Spinal cord (tissue), 10 donors: ENCODE results near the gene ABTB2. TPM values are rescaled to one million over a fixed set of nuclear protein-coding genes. Genes with fewer than 3 reads are reported as not detected.
"Not testable (repeated sequence)": the region's sequence is repeated elsewhere in the genome, so short reads cannot be mapped to it uniquely, and the experiment has no call there.

Source experiments
- DNase-seq, 6 donors: peaks; one replicate each; pipeline versions ENCODE4 v3.0.0 to v3.0.0-alpha.2; 2013 to 2015; ENCODE audit warnings: low spot score in 6 of 6, low read depth in 4 of 6
- H3K27ac ChIP-seq: one replicate; pipeline ENCODE4 v1.5.1; 2013; ENCODE audit warnings: low read depth, low read length, control low read depth
- H3K27me3 ChIP-seq: one replicate; pipeline ENCODE4 v1.6.1; 2013; ENCODE audit warnings: low read length; ENCODE audit not compliant: control insufficient read depth, insufficient read depth
- H3K36me3 ChIP-seq: one replicate; pipeline ENCODE4 v1.6.1; 2013; ENCODE audit warnings: low read length; ENCODE audit not compliant: control insufficient read depth, insufficient read depth
- H3K4me1 ChIP-seq: one replicate; pipeline ENCODE4 v1.6.1; 2013; ENCODE audit warnings: low read length; ENCODE audit not compliant: control insufficient read depth, insufficient read depth
- H3K4me3 ChIP-seq: one replicate; pipeline ENCODE4 v1.5.1; 2013; ENCODE audit warnings: low read depth, low read length, control low read depth
- H3K9me3 ChIP-seq: one replicate; pipeline ENCODE4 v1.6.1; 2013; ENCODE audit warnings: low read length; ENCODE audit not compliant: control insufficient read depth, insufficient read depth
- WGBS: methylation state at CpG from one replicate; pipeline ENCODE4 v1.1.5; 2013; ENCODE audit warnings: missing lambda C conversion rate; ENCODE audit not compliant: insufficient coverage; 5-methylcytosine and 5-hydroxymethylcytosine counted together
- polyA plus RNA-seq, 2 donors: library from polyadenylated mRNA; unstranded; fragments of 120-200 nt; gene quantifications; one replicate each; pipeline ENCODE4 v1.2.1, GENCODE V29; 2013; ENCODE audit not compliant: insufficient read length in 2 of 2
- total RNA-seq, 2 donors: library from RNA; depleted of rRNA in 1 of 2; stranded (reverse); fragments of 120-200 nt in 1 of 2; fragments of >200 nt in 1 of 2; gene quantifications; one replicate each; pipeline versions ENCODE4 v1.2.3 to v1.2.4, GENCODE V29; 2013 to 2014
- donor health status: healthy.

Gene ABTB2
- total and polyA plus RNA-seq, 4 donors: 4.0 to 16.8 (median 9.4) TPM

DNA sequence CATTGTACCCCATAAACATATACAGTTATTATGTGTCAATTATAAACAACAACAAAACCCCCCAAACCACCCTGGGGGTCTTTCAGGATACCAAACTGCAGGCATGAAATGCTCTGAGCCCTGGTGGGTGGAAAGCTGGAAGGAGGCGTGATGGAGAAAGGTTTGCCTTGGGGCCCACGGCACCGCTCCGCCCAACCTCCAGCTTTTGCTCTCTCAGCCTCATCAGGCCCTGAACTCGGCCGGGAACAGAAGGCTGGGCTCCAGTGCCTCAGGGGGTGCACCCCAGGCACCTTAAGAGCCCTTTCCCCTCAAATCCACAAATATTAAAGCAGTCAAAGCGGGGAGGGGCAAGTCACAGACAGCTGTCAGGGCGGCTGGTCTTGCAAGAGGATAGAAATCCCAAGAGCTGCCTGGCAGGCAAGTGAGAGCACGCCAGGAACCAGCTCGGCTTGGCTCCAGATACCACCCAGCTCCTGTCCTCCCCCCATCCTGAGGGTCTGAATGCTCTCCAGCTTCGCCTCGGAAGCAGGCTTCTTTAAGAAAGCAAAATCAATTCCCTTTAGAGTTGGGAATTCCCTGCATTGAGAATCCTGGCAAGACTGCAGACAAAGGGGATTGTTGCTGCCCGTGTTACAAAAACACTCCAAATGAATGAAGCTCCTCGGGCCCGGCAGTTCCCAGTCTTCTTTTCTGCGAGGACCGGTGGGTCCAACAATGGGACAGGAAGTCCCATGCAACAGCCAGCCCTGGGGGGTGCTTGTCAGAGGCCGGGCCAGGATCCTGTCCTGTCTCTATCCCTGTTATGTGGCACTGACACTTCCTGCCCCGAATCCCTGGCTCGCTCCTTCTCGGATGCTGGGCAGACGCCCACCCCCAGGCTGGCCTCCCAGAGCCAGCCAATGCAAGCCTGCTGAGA is 171.6 kb downstream of the ABTB2 start:
- H3K27me3 ChIP-seq: no peaks in the 10 kb centered on the region
- no peak overlapping the region for H3K4me3 ChIP-seq
- H3K9me3 ChIP-seq: no peaks in the 10 kb centered on the region
- H3K36me3 ChIP-seq: peaks cover 4% of the 10 kb centered on the region
- 26% methylated on average over 22 of the region's 22 CpGs for WGBS
- peak in 5 of 6 donors; percentile 28 to 90 (median 57) for DNase-seq
- peak overlapping the region; percentile 10 for H3K27ac ChIP-seq
- peaks cover 53% of the 10 kb centered on the region for H3K4me1 ChIP-seq

DNA sequence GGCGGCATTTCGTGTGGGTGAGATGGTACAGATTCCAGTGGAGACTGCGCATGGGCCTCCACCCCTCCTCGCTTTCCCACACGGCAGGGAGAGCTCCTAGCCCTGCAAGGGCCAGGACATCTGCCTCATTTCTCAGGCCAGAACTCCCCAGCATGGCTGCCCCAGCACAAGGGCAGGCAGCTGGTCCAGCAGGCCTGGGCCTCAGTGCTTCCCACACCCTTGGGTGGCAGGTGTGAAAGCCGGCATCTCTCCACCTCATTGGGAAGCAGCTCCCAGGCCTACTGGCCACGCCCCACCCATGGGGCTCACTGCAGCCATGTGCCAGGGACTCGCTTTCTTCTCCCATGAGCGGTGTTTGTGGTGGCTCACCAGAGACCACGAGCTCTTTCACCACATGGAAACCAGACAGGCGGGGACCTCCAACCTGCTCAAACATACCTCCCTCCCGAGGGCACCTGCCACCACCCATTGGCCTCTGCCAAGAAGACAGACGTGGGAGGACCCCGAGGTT is 173.2 kb downstream of the ABTB2 start:
- no peak for DNase-seq
- Histone ChIP-seq H3K36me3 (peaks cover 4% of the 10 kb centered on the region), H3K27me3 (no peaks in the 10 kb centered on the region), H3K4me3 (no peak overlapping the region), H3K9me3 (no peaks in the 10 kb centered on the region), H3K27ac (peak overlapping the region; percentile 8), H3K4me1 (peaks cover 66% of the 10 kb centered on the region)
- 89% methylated on average over 8 of the region's 14 CpGs for WGBS

DNA sequence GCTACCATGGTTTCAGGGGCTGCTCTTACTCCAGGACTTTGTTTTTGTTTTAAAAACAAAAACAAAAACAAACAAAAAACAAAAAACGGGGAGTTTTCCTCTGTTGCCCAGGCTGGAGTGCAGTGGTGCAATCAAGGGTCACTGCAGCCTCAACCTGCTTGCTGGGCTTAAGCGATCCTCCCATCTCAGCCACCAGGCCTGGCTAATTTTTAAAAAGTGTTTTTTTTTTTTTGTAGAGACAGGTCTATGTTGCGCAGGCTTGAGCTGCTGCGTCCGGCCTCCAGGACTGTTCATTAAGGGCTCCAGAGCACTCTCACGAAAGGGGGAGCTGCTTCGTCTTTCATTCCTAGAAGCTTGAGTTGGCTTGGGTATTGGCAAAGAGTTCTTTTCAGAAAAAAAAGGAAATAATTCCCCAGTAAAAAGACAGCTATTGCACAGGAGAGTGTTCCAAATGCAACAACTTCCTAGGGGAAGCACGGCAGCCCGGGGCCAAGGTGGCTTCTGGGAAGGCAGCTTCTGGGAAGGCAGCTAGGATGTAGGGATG is 173.9 kb downstream of the ABTB2 start:
- no peaks in the 10 kb centered on the region for H3K9me3 ChIP-seq
- peak overlapping the region; percentile 8 for H3K27ac ChIP-seq
- H3K4me1 ChIP-seq: peaks cover 72% of the 10 kb centered on the region
- H3K27me3 ChIP-seq: no peaks in the 10 kb centered on the region
- peaks cover 4% of the 10 kb centered on the region for H3K36me3 ChIP-seq
- H3K4me3 ChIP-seq: no peak overlapping the region
- peak in 1 of 6 donors; percentile 56 for DNase-seq
- 65% methylated on average over 3 of the region's 9 CpGs for WGBS

DNA sequence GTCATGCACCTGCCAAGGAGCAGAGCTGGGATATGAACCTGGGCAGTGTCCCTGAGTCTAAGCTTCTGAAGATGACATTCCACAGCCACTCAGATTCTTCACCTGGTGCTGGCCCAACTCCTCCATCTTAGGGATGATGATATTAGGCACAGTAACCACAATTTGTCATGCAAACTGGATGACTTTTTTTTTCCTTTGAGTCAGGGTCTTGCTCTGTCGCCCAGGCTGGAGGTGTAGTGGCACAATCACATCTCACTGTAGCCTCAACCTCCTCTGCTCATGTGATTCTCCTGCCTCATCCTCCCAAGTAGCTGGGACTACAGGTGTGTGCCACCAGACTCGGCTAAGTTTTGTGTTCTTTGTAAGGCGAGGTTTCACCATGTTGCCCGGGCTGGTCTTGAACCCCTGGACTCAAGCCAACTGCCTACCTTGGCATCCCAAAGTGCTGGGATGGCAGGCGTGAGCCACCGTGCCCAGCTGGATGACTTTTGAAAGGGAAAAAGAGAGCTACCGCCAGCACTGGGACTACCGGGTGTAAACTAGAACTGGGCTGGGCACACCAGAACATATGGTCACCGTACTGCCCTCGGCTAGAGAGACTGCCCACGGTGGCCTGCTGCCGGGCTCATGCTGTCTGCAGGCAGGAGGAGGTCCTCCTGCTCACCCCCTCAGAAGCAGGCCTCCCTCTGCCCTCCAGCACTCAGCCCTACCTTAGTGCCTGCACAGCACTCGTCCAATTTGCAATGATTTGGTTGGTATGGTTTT is 174.7 kb downstream of the ABTB2 start:
- DNase-seq: no peak
- no peaks in the 10 kb centered on the region for H3K9me3 ChIP-seq
- peaks cover 4% of the 10 kb centered on the region for H3K36me3 ChIP-seq
- H3K27me3 ChIP-seq: no peaks in the 10 kb centered on the region
- WGBS: 83% methylated on average over 10 of the region's 13 CpGs
- no peak overlapping the region for H3K4me3 ChIP-seq
- no peak overlapping the region for H3K27ac ChIP-seq
- H3K4me1 ChIP-seq: peaks cover 69% of the 10 kb centered on the region

DNA sequence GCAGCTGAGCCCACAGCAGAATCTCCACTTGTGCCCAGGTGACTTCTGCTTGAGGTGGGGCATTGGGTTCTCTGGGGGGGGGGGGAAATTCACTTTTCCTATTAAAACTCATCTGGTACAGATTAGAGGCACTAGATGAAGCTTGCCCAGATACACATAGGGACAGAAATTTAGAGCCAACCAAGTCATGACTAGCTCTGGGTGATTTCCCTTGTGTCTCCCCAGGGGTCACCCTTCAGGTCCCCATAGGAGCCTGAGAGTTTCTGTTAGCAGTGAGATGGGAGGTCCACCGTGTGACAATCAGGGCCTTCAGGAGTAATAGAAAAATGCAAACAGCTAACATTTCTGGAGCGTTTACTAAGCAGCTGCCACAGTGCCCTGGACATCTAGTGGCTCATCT is 175.4 kb downstream of the ABTB2 start:
- WGBS: 87% methylated on average over 2 of the region's 2 CpGs
- no peak for DNase-seq
- Histone ChIP-seq H3K4me1 (peaks cover 72% of the 10 kb centered on the region), H3K36me3 (peaks cover 4% of the 10 kb centered on the region), H3K4me3 (no peak overlapping the region), H3K9me3 (no peaks in the 10 kb centered on the region), H3K27me3 (no peaks in the 10 kb centered on the region), H3K27ac (no peak overlapping the region)

DNA sequence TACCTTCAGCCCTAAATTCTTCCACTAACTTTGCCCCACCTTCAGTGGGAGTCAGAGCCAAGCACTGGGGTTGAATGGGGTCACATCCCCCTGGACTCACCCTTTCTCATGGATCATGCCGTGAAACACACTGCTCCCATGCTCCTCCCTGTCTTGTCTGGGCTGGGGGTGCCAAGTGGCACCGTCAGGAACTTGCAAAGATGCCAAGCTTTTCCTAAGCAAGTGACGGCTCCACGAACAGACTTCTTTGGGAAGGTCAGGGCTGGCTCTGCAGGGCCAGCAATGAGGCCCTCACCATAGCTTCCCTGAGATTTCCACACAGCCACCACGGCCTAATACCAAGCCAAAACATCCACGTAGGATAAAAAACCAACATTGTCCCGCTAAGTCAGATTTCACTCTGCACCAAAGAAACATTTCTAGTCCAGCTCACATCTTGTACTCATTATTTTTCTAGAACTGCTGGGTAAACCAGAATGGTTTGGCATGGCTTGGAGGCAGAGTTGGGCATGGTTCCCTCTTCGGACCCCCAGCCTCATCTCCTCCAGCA is 175.9 kb downstream of the ABTB2 start:
- no peak for DNase-seq
- Histone ChIP-seq H3K27ac (no peak overlapping the region), H3K27me3 (no peaks in the 10 kb centered on the region), H3K9me3 (no peaks in the 10 kb centered on the region), H3K36me3 (peaks cover 4% of the 10 kb centered on the region), H3K4me1 (peaks cover 71% of the 10 kb centered on the region), H3K4me3 (no peak overlapping the region)
- 72% methylated on average over 6 of the region's 8 CpGs for WGBS

DNA sequence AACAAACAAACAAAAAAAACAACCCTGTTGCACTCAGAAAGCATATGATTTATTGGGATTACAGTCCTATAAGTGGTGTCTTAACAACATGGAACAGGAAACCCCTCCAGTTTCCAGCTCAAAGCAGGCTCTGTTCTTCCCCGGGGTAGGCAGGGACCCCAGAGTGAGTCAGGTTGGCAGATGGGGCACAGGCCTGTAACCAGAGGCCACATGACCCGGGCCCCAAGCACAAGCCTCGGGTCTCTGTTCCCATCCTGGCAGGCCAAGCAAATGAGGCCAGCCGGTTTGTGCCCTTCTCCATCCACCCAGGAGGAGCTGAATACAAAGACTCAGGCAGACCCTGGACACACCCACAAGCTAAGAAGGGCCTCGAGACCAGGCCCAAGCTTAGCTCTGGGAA is 176.6 kb downstream of the ABTB2 start:
- H3K4me3 ChIP-seq: no peak overlapping the region
- H3K27ac ChIP-seq: no peak overlapping the region
- 86% methylated on average over 5 of the region's 5 CpGs for WGBS
- peaks cover 4% of the 10 kb centered on the region for H3K36me3 ChIP-seq
- H3K4me1 ChIP-seq: peaks cover 64% of the 10 kb centered on the region
- no peak for DNase-seq
- no peaks in the 10 kb centered on the region for H3K27me3 ChIP-seq
- H3K9me3 ChIP-seq: no peaks in the 10 kb centered on the region

DNA sequence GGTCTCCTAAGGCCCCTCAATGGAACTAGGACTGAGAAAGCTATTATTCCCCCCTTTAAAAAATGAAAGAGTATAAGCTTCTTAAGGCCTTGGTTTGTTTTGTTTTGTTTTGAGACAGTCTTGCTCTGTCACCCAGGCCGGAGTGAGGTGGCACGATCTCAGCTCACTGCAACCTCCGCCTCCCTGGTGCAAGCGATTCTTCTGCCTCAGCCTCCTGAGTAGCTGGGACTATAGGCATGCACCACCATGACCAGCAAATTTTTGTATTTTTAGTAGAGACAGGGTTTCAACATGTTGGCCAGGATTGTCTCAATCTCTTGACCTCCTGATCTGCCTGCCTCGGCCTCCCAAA is 177.0 kb downstream of the ABTB2 start:
- not testable (repeated sequence) for H3K4me3 ChIP-seq, H3K27me3 ChIP-seq, H3K36me3 ChIP-seq, H3K27ac ChIP-seq, H3K9me3 ChIP-seq, DNase-seq
- WGBS: 80% methylated on average over 2 of the region's 5 CpGs
- peaks cover 59% of the 10 kb centered on the region for H3K4me1 ChIP-seq

DNA sequence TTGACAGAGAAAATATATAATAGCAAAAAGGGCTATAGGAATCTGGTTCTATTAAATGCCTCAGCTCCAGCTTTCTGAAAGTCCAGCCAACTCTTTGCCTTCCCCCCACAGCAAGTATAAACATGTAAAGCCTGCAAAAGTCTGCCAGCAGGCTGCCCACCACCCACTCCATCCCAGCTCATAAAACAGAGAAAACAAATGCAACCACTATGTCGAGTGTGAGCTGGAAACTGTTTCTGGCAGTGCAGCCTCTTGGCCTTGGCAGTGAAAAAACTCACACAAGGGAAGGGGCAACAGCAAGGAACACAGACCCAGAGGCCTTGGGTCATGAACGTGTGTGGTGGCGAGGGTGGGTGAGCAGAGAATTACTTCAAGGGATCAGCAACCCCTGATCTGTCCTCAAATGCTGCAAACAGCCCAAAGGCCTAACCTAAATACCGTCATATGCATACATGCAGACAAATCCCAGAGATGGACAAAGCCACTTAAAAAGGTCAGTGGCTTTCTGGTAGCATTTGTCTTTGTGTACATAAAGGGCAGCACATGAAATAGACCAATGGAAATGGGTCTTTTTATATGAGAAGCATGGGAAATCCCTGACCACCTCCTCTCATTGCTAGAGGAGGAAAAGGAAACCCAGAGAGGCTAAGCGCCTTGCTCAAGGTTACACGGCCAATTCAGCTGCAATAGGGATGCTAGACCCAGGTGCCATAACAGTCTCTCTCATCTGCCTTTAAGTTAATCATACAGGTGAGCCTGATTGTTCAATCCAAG is 177.6 kb downstream of the ABTB2 start:
- peaks cover 55% of the 10 kb centered on the region for H3K4me1 ChIP-seq
- H3K27me3 ChIP-seq: no peaks in the 10 kb centered on the region
- WGBS: 40% methylated on average over 1 of the region's 6 CpGs
- H3K36me3 ChIP-seq: peaks cover 4% of the 10 kb centered on the region
- H3K27ac ChIP-seq: no peak overlapping the region
- no peak overlapping the region for H3K4me3 ChIP-seq
- H3K9me3 ChIP-seq: no peaks in the 10 kb centered on the region
- DNase-seq: peak in 5 of 6 donors; percentile 13 to 69 (median 36)
